Nephron progenitor cell (in vitro differentiated cells): Measurements from ENCODE around the gene RASGEF1C.

Experiments used
- DNase-seq: peaks from one replicate; pipeline ENCODE4 v3.0.0; 2021
- H3K27ac Mint-ChIP-seq: 2 replicates; pipeline ENCODE4 v1.8.0; 2021; ENCODE audit warnings: mild to moderate bottlenecking, moderate library complexity, mixed read lengths
- H3K27me3 Mint-ChIP-seq: 2 replicates; pipeline ENCODE4 v1.8.0; 2021; ENCODE audit warnings: mild to moderate bottlenecking, low read depth, mixed read lengths; ENCODE audit not compliant: poor library complexity
- H3K36me3 Mint-ChIP-seq: 2 replicates; pipeline ENCODE4 v1.8.0; 2021; ENCODE audit warnings: low read depth, mixed read lengths
- H3K4me1 Mint-ChIP-seq: 2 replicates; pipeline ENCODE4 v1.8.0; 2021; ENCODE audit warnings: mixed read lengths
- H3K4me3 Mint-ChIP-seq: 2 replicates; pipeline ENCODE4 v1.8.0; 2021; ENCODE audit warnings: mild to moderate bottlenecking, moderate library complexity, mixed read lengths
- H3K9me3 Mint-ChIP-seq: 2 replicates; pipeline ENCODE4 v1.8.0; 2021; ENCODE audit warnings: mild to moderate bottlenecking, moderate library complexity, mixed read lengths
- CTCF ChIP-seq: fragments of 200-600 bp; sonication (generic); IDR thresholded peaks from 2 replicates; pipeline ENCODE4 v1.5.0; 2021; ENCODE audit warnings: antibody characterized with exemption

RASGEF1C gene

GRCh38 chr5:180103487-180104167 lies 105.4 kb downstream of the RASGEF1C start:
- no peak for TF ChIP-seq CTCF
- H3K4me1 Mint-ChIP-seq = no peaks in the 10 kb centered on the region
- H3K27me3 Mint-ChIP-seq = peaks cover 18% of the 10 kb centered on the region
- peaks cover 45% of the 10 kb centered on the region for H3K9me3 Mint-ChIP-seq
- no peak overlapping the region for H3K27ac Mint-ChIP-seq
- DNase-seq = no peak
- H3K36me3 Mint-ChIP-seq = peaks cover 14% of the 10 kb centered on the region
- no peak overlapping the region for H3K4me3 Mint-ChIP-seq

- TF ChIP-seq CTCF = no peak
- H3K36me3 Mint-ChIP-seq = peaks cover 10% of the 10 kb centered on the region
- peaks cover 20% of the 10 kb centered on the region for H3K27me3 Mint-ChIP-seq
- H3K4me3 Mint-ChIP-seq = no peak overlapping the region
- H3K9me3 Mint-ChIP-seq = peaks cover 35% of the 10 kb centered on the region
- no peaks in the 10 kb centered on the region for H3K4me1 Mint-ChIP-seq
- DNase-seq = no peak
- no peak overlapping the region for H3K27ac Mint-ChIP-seq
These were observed 106.4 kb downstream of the RASGEF1C start for GRCh38 chr5:180102636-180103035.

DNA sequence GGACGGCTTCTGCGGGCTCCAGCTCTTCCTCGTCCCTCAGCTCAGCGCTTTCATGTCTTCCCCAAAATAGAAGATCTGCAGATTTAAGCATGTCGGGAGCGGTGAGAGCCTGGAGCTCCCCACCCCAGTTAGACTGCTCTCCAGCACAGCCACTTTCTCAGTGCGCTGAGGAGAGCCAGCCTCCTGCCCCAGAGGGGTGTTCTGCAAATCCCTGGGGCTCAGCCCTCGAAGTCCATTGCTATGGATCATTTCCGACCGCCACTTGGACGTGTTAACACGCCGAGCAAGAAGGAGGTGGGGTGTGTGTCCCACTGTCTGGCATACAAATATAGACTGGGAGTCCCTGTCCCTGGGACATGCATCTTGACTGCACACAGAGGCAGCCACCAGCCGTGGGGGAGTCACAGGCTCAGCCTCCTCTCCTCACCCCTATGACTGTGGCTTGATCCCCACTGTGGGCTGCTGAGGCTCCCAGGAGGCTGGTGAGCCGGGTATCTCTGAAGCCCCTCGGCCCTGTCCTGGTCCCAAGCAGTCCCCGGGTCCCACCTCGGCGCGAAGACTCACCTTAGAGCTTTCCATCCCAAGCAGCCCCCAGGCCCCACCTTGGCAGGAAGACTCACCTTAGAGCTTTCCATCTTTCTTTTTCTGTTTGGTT lies 107.4 kb downstream of the RASGEF1C start:
- H3K4me1 Mint-ChIP-seq = no peaks in the 10 kb centered on the region
- DNase-seq = no peak
- H3K4me3 Mint-ChIP-seq = no peak overlapping the region
- H3K9me3 Mint-ChIP-seq = peaks cover 26% of the 10 kb centered on the region
- peaks cover 4% of the 10 kb centered on the region for H3K36me3 Mint-ChIP-seq
- TF ChIP-seq CTCF = no peak
- peaks cover 17% of the 10 kb centered on the region for H3K27me3 Mint-ChIP-seq
- no peak overlapping the region for H3K27ac Mint-ChIP-seq

- no peak for TF ChIP-seq CTCF
- peaks cover 19% of the 10 kb centered on the region for H3K9me3 Mint-ChIP-seq
- H3K4me1 Mint-ChIP-seq = no peaks in the 10 kb centered on the region
- H3K36me3 Mint-ChIP-seq = no peaks in the 10 kb centered on the region
- H3K27me3 Mint-ChIP-seq = peaks cover 12% of the 10 kb centered on the region
- H3K4me3 Mint-ChIP-seq = no peak overlapping the region
- no peak for DNase-seq
- H3K27ac Mint-ChIP-seq = no peak overlapping the region
These were observed 108.2 kb downstream of the RASGEF1C start for GRCh38 chr5:180100621-180101450.

DNA sequence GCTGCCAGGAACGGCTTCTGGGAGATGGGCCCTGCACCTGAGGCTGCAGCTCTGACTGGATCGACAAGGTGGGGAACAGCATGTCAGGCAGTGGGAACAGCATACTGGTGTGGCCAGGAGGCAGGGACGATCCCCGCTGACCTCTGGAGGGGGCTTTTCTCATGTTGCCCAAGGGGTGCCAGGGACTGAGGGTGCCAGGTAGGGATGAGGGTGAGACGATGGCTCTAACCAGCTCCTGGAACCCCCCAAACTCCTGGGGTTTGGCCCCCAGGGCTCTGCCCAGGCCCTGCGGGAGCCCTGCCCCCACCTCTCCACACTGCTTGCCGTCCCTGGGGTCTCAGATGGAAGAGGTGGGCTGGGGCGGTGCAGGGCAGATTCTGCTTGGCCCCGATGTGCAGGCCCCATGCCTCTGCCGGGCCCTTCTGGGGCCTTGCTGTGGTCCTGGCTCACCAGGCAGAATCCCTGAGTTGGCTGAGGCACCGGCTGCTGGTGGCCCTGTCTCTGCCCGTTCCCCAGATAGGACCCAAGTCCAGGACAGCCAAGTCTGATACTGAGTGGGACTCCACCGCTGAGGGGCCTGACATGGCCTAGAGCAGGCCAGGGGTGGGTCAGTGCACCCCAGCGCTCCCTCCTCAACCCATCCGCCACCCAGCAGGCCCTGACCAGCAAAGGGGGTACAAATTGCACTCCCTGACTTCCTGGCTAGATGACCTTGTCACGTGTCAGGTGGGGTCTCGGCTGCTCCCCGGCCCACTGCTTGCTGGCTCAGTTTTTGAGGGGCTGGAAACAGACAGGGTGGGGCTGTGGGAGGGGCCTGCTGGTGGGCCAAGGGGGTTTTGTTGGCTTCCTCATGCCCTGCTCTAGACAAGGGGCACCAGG lies 109.0 kb downstream of the RASGEF1C start:
- TF ChIP-seq CTCF = no peak
- peaks cover 20% of the 10 kb centered on the region for H3K9me3 Mint-ChIP-seq
- DNase-seq = no peak
- peaks cover 21% of the 10 kb centered on the region for H3K27me3 Mint-ChIP-seq
- peaks cover 7% of the 10 kb centered on the region for H3K4me1 Mint-ChIP-seq
- H3K36me3 Mint-ChIP-seq = peaks cover 6% of the 10 kb centered on the region
- no peak overlapping the region for H3K4me3 Mint-ChIP-seq
- H3K27ac Mint-ChIP-seq = no peak overlapping the region
